ENCODE data around the gene EID3.
"Not testable (repeated sequence)": the region's sequence is repeated elsewhere in the genome, so short reads cannot be mapped to it uniquely, and the experiment has no call there.

Gene EID3

DNA sequence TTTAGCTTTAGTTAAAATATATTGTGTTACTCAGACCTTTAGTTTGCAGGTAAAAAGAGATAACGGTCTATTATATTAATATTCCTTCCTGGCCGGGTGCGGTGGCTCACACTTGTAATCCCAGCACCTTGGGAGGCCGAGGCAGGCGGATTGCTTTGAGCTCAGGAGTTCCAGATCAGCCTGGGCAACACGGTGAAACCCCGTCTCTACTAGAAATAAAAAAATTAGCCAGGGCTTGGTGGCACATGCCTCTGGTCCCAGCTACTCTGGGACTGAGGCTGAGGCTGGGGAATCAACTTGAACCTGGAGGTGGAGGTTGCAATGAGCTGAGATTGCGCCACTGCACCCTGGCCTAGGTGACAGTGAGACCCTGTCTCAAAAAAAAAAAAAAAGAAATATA lies 13.2 kb upstream of the EID3 start:
- DNase-seq (ENCODE audit: low spot score) = no peak

DNA sequence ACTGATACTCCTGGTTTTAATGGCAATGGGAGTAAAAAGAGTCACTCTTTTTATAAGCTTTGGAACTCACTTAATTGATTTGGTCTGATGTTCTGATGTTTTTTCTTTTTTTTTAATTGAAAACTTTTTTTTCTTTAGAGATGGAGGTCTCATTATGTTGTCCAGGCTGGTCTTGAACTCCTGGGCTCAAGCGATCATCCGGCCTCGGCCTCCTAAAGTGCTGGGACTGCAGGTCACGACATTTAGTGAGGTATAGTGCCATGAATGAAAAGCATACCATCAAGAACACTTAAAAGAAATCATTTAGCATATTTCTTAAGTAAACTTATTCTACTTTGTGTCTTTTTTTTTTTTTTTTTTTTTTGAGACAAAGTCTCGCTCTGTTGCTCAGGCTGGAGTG lies 12.7 kb upstream of the EID3 start:
- no peak for DNase-seq (ENCODE audit: low spot score)

DNA sequence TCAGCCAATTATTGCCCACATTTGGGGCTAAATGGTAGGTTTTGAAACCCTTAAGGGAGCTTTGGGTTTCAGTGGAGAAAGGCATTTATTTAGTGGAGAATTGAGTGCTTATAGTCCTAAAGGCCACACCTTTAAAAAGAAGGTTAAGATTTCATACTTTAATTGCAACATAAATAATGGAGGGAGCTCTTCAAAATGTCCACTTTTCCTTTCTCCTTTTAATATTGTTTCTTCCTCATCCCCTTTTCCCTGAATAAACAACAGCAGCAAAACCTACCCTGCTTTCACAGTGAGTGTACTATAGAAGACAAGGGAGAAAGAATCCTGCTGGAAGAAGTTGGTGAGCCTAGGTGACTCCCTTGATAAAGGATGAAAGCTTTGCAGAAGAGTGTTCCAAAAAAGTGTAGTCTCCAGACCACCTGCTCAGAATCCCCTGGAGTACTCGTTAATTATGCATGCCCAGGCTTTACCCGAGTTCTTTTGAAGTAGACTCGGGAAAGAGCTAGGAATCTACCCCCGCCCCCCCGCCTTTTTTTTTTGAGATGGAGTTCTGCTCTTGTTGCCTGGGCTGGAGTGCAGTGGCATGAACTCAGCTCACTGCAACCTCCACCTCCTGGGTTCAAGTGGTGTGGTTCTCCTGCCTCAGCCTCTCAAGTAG lies 11.5 kb upstream of the EID3 start:
- no peak for DNase-seq (ENCODE audit: low spot score)

DNA sequence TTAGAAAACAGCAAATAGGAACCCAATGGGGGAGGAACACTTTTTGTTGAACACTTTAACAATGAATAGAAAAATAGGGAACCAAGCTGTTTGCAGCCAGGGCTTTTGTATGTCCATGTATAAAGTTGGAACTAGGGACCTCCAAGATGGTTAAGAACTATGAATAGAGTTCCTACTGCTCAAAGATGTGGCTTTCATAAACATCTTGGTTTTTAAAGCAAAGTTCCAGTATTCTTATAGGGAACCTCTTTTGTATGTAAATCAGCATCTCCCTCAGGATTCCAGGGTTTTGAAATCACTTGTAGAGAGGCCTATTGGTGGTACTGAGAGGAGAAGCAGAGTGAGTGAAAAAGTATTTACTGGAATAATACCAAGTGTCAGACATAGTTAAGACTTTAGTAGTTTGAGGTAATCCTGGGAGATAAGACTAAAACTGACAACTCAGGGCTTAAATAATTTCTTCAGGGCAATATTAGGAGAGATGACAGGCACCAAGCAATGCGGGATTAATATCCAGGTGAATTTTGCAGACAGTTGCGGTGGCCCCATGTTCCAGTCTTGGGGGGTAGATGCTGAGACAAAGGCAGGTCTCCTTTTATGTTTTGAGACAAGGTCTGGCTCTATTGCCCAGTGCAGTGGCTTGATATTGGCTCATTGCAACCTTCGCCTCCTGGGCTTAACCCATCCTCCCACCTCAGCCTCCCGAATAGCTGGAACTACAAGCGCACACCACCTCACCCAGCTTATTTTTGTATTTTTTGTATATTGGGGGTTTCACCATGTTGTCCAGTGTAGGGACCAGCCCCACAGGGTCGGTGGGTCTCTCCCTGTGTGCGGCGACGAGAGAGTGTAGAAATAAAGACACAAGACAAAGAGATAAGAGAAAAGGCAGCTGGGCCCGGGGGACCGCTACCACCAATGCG lies 10.4 kb upstream of the EID3 start:
- DNase-seq (ENCODE audit: low spot score) = no peak

DNA sequence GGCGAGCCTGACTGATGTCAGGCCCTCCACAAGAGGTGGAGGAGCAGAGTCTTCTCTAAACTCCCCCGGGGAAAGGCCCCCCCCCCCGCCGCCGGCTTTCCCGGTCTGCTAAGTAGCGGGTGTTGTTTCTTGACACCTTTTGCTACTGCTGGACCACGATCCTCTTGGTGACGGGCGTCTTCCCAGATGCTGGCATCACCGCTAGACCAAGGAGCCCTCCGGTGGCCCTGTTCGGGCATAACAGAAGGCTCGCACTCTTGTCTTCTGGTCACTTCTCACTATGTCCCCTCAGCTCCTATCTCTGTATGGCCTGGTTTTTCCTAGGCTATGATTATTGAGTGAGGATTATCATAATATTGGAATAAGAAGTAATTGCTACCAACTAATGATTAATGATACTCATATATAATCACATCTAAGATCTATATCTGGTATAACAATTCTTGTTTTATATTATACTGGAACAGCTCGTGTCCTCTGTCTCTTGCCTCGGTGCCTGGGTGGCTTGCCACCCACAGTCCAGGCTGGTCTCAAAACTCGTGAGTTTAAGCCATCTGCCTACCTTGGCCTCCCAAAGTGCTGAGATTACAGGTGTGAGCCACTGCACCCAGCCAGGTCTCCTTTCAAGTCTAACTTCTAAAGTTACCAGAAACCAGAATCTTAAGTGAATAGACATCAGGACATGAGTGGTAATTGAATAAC lies 9.2 kb upstream of the EID3 start:
- DNase-seq (ENCODE audit: low spot score) = not testable (repeated sequence)

DNA sequence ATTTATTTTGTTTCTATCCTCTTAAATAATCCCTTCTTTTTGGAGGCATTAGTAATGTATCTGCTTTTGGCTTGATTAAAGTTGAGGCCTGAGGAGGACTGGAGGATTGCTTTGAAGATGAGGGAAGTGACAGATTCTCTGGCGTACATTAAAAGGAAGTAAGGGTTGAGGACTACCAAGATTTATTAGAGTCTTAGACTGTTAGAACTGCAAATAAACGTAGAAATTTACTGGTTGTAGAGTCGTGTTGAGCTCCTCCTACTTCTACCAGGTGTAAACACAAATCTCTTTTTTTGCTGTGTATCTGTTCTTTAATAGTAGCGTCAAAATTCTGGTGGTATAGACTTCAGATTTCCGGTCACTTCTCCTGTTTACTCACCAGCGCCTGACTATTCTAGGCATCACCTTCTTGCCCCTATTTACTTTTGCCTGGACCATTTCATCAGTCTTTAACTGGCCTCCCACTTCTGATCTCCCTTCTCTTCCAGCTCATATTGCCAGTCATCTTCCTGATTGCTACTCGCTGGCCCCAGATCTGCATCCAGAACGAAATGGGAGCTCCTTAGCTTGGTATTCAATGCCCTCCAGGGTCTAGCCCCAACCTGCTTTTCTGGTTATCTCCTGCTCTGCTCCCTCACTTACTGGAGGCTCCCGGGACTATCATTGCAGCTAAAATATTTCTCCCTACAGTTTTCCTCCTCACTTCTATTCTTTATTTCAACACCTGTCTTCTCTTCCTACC lies 8.4 kb upstream of the EID3 start:
- no peak for DNase-seq (ENCODE audit: low spot score)

DNA sequence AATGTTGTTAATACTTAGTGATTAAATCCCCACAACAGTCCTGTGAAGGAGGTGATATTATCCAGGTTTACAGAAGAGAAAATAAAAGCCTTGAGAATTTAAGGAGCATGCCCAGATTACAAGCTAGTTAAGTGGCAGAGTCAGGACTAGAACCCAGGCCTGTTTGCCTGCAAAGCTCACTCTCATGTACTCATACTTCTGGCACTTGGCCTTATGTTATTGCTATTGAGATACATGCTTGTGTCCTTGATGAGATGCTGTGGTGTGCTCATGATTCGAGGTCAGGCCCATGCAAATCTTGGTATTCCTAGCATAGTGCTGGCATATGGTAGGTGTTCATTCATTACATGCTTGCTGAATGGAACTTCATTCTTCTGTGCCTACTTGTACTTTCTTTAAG lies 7.6 kb upstream of the EID3 start:
- DNase-seq (ENCODE audit: low spot score) = no peak

DNA sequence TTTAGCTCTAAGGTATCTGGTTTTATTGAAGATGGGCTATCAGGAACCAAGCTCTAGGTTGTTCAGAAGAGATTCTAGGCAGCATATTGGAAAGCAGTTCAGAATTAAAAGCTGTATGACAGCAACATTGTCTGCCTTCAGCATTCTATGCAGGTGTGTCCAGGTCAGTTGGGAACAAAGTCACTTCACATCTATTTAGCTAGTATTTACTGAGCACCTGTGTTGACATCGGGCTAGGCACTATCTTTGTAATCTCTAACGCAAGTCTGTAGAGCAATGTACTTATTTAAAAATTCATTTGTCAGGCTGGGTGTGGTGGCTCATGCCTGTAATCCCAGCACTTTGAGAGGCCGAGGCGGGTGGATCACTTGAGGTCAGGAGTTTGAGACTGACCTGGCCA lies 6.8 kb upstream of the EID3 start:
- DNase-seq (ENCODE audit: low spot score) = no peak

DNA sequence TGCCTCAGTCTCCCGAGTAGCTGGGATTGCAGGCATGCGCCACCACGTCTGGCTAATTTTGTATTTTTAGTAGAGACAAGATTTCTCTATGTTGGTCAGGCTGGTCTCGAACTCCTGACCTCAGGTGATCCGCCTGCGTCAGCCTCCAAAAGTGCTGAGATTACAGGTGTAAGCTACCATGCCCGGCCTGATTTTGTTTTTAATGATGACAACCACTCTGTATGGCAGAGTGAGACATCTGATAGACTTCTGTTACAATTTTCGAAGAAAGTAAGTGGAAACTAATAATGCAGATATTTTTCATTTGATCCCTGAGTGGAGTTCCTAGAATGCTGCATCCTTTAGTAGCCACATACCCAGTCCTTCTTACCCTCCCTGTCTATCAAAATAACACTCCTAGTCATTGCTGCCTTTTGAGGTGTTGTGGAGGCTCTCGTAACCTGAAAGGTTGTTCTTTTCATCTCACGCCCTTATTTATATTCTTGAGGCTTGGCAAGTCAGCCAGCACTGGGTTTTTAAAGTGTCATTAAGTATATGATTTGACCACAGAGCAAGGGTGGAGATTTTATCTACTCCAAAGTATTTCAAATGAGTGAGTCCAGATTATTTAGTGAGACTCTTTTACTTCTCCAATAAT lies 5.9 kb upstream of the EID3 start:
- DNase-seq (ENCODE audit: low spot score) = no peak

DNA sequence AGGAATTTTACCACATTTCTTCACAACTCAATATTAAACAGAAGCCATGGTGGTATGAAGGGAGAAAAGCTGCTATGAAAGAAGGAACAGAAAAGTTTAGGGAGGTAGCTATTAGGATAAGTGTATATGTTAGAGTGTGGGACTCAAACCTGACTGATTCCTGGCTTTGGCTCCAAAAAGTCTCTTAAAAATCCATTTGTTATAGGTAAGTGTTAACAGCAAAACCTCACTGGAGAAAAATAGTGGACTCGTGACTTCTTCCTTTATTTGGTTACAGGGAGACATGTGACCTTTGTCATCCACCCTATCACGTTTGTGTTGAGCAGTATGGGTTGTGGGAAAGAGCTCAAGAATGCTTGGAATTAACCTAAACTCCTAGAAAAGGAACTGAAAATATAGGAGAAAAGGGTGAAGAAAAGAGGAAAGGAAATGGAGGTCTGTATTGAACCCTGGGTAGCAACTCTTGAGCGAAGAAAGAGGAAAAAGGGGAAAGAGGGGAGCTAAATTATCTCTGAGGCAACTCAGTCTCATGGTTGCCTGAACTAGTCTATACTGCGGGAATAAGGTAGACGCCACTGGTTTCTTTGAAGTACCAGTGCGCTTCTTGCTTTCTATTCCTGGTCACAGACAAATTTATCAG lies 3.6 kb upstream of the EID3 start:
- no peak for DNase-seq (ENCODE audit: low spot score)

DNA sequence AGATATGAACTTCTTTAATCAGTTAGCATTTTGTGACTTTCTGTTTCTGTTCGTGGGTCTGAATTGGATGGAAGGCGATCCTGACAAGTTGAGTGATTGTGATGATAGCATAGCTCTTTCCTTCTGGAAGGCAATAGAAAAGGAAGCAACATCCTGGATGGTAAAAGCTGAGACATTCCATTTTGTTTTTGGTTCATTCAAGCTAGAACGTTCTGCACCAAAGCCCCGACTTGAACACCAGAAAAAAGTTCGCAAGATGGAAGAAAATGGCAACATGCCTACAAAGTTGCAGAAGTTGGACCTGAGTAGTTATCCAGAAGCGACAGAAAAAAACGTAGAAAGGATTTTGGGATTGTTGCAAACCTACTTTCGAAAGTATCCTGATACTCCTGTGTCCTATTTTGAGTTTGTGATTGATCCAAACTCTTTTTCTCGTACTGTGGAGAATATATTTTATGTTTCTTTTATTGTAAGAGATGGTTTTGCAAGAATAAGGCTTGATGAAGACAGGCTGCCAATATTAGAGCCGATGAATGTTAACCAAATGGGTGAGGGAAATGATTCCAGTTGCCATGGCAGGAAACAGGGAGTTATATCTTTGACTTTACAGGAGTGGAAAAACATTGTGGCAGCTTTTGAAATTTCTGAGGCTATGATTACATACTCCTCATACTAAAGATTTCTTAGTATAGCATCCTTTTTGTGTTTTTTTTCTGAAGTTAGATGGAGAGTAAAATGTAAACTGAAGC lies 896 bp downstream of the EID3 start:
- no peak for DNase-seq (ENCODE audit: low spot score)

DNA sequence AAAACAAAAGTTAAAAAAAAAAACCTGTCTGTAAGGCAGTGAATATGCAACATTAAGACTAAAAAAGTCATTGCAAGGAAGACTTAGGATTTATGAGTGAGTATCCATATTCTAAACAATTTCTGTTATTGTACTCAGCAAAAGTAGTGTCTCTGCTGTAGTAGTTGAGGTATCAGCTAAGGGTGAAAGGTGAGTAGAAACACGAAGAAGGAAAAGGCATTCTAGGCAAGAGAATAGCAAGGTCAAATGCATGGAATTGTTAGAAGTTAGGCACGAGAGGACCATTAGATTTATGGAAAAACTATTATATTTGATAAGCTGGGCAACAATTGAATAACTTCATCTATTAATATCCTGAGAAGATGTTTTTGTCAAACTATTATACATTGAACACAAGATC lies 1.8 kb downstream of the EID3 start:
- DNase-seq (ENCODE audit: low spot score) = no peak

DNA sequence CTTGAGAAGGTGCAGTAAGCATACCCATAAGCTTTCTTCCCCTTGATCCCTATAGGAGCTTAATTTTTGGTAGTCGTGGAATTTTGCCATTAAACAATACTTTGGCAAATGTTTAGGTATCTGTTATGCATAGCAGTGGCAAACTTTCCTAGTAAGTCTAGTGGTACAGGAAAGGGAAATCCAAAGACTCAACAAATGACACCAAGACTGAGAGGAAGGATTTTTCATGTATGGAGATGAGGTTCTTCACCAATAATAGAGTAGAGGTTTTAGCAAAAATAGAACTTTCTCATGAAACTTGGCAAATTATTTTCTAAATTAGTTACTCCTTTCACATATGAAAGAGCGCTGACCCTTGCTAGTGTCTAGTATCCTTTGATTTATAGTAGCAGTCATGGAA lies 2.8 kb downstream of the EID3 start:
- no peak for DNase-seq (ENCODE audit: low spot score)

DNA sequence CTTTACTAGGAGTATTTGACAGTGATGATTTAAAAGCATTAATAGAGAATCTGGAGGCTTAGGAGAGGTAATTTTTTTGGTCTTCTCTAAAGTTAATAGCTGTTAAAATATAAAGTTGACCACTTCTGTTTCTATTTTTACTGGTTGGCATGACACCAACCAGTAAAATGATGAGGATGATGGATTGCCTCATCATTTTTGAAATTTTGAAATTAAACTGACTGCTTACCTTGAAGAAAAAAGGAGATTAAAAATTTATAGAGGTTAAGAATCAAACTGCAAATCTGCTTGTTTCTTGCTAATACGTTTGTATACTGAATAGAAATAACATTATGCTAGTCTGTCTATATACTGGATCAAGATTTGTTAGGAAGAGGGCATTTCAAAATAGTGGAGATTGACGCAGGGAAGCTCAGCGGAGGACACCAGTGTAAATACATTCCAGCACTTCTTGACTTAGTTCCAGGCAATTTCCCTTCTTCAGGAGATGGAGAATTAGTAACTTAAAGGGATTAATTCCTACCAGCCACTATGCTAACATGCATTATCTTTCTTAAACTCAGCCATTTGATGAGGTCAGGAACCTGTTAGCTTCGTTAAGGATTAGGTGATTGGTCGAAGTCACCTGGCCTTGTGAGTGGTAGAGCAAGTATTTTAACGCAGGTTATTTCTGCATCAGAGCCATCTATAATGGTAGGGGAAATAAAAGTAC lies 3.6 kb downstream of the EID3 start:
- no peak for DNase-seq (ENCODE audit: low spot score)

DNA sequence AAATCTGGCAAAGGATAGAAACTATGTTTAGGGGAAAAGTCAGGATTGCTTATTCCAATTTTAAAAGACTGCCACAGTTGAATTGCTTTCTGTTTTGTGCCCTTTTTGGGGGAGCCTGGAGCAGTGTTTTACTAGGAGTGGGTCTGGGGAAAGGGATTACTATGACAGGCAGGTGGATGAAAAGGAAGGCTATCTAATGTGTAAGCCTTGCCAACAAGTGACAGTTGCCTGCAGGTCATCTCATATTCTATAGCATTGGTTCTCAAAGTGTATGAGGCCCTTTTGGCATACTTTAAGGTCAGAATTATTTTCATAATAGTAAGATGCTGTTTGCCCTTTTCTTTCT lies 4.1 kb downstream of the EID3 start:
- no peak for DNase-seq (ENCODE audit: low spot score)

DNA sequence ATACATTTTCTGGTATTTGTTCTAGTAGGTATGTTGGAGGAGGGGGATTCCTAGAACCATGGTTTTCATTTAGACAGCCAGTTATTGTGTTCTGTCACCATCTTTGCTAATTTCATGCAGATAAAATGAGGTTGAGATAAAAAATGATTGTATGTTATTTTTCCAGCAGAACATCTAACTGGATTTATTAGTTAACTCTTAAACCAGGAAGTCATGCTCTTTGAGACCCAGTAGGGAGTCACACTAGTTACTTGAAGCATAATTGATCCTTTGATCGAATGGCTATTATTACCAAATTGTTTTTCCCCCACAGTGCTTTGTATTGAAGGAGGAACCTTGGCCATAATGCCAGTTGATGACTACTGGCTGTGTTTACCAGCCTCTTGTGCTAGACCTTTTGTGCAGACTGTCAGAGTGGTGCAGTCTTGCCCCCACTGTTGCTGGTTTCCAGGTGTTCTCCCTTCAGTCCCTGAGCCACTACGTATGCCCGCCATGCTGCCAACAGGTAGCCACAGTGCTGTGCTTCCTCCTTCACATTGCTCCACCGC lies 6.0 kb downstream of the EID3 start:
- no peak for DNase-seq (ENCODE audit: low spot score)

DNA sequence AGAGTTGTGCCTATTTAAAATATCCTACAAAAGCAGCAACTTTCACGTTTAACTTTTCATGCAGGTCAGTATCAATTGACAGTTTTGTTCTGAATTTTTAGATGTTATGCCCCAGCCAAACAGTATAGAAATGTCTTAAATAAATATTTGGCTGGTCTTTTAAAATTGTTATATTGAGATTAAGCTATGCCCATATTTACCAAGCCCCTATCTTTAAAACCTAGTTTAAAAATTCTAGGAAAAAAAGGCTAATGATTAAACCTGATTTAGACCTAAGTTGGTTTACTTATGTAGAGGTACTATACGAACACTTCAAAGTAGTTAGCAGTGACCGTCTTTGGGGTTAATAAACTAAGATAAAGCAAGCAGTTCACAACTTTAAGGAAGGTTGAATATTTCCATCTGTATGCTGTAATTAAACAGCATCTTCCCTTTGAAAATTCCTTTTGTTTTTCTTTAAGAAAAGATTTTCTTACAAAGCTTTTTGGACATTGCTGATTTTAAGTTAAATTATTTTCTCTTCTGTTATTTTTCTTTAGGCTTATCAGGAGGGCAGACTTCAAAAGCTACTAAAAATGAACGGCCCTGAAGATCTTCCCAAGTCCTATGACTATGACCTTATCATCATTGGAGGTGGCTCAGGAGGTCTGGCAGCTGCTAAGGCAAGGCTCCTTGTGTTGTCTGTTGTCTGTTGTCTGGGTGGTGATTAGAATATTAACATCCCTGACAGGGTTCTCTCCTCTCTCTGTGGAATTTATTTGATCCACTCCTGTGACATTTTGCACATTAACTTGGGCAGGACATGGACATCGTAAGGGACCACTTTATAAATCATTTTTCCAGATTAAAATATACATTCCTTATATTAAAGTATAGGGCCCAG lies 7.5 kb downstream of the EID3 start:
- no peak for DNase-seq (ENCODE audit: low spot score)

DNA sequence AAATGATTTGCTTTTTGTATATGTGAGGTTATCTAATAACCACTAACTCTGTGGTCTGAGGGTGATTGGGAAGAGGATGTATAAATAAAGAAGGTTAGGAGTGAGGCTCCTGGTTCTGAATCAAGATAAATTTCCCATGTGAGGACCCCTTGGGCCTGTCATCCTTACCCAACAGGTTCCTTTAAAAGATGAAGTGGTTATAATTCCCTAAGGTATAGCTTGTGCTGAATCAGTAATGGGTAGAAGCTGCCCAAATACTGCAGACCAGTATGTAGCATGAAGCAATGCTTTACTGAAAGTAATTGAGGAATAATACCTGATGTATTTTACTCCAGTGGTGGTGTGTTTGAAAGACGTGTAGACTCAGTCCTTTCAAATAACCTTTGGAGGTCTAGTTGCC lies 8.7 kb downstream of the EID3 start:
- no peak for DNase-seq (ENCODE audit: low spot score)

DNA sequence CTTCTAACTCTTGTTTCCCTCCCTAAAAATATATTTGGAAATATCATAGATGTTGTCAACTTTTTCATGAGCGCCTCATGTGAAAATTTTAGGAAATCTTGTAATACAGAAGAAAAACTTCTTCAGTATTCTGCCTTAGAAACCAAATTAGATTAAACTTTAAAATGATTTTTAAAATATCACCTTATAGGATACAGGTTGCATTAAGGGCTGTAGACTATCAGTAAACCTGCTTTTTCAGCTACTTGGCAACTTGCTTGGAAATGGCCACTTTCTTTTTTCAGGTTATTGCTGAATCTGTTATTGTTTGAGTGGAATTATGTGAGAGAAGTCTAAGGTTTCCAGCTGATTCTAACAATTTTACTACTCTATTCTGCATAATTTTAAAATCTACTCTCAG lies 9.1 kb downstream of the EID3 start:
- DNase-seq (ENCODE audit: low spot score) = no peak

All from pons (tissue), 1 donor.